Stimulated activated CD4-positive, alpha-beta T cell treated with anti-CD3 and anti-CD28 coated beads, TNF-alpha, amount 100 ng/mL, for 4 hours (primary cell): ENCODE results near the gene PCLO.
"Not testable (repeated sequence)": the region's sequence is repeated elsewhere in the genome, so short reads cannot be mapped to it uniquely, and the experiment has no call there.

Experiments
- DNase-seq, 3 experiments: peaks; one replicate each; pipeline ENCODE4 v3.0.0-alpha.2; 2020; ENCODE audit warnings: low read depth in 3 of 3

PCLO gene

DNA sequence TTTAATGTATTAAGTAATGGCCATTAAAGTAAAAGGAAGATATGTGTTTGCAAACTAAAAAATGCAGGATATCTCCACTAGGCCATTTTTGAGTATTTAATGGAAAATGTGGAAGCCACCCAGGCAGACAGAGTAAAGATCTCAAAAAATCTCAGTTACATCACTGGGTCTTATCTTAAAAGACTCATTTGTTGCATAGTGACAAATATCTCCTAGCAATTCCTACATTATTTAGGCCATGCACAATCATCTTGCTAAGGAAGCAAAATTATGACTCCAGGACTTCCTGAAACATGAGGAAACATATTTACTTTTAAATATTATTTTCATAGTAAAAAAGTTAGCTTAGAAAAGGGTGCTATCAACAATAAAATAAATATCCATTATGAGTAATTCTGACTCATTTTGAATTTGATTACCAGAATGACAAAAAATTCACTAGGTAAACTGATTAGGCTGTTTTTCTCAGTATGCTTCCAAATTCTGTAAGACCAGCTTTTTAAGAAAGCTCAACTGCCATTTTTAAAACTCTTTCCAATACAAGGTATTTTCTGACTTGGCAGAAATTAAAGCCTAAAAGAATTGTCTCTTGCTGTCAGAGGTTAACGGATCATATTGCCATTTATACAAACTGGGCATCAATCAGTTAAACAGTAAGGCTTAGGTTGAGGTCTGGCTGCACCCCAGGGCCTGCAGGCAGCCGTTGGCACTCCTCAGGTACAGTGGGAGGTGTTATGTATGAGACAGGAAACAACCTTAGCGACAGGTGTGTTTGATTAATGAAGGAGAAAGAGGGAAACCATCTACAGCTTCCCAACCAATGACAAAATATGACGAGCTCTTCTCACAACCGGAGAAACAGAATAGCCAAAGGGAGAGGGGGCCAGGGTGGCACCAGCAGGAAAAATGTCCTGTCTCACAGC, 31.8 kb downstream of the PCLO start:
- DNase-seq, result no peak

DNA sequence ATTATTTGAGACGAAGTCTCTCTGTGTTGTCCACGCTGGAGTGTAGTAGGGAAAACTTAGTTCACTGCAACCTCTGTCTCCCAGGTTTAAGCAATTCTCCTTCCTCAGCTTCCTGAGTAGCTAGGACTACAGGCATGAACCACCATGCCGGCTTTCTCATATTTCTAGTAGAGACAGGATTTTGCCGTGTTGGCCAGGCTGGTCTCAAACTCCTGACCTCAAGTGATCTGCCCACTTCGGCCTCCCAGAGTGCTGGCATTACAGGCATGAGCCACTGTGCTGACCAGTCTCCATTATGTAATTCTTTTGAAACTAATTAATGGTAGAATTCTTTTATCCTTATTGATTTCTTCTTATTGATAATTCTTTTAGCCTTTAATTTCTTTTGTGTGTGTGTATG, 32.5 kb downstream of the PCLO start:
- no peak for DNase-seq

- no peak for DNase-seq
These were observed 43.2 kb downstream of the PCLO start for GRCh38 chr7:83119494-83119893.

DNA sequence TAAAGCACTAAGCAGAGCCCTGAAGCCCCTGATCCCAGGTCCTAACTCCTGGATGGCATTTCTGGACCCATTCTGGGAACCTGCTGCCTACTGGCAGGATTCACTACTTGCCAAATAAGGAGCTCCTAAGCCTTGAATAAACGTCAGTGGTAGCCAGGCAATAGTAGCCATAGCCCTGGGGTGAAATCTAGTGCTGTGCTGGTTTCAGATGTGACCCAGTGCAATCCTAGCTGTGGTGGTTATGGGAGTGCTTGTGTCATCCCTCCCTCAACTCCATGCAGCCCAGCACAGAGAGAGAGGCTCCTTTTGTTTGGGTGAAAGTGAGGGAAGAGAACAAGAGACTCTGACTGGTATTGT, 43.7 kb downstream of the PCLO start:
- no peak for DNase-seq

GRCh38 chr7:83118347-83119025, 44.2 kb downstream of the PCLO start:
- DNase-seq, result no peak

DNA sequence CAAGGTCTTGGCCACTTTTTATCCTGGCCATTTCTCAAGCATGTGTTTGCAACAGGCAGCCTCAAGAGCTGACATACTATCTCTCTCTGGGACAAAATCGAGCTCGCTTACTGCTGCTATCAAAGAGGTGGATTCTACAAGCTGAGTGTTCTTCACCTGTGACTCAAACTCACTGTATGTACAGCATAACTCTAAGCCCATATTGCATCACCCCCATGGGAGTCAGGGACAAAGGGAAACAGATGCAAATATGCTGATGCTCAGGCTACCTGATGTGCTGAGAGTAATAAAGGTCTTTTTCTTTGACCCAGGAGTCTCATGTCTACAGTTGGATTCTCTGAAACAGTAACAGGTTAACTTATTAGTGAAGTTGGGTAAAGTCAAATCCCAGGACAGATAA, 45.2 kb downstream of the PCLO start:
- no peak for DNase-seq

DNA sequence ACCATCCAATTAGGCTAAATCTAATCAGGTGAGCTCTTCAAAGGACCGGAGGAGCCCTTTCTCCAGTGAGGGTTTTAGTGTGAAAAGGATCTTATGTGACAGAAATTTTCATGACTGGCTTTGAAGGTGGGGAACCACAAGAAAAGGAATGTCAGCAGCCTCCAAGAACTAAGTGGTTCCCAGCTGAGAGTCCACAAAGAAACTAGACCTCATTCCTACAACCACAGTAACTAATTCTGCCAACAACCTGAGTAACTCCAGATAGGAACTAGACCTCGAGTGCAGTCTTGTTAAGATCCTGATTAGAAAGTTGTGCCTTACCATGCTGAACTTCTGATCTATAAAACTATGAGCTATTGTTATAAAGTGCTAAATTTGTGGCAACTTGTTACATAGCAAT, 51.3 kb downstream of the PCLO start:
- no peak for DNase-seq

- DNase-seq, result no peak
These were observed 53.3 kb downstream of the PCLO start for GRCh38 chr7:83109352-83109751.

- no peak for DNase-seq
These were observed 56.7 kb downstream of the PCLO start for GRCh38 chr7:83105948-83106347.

DNA sequence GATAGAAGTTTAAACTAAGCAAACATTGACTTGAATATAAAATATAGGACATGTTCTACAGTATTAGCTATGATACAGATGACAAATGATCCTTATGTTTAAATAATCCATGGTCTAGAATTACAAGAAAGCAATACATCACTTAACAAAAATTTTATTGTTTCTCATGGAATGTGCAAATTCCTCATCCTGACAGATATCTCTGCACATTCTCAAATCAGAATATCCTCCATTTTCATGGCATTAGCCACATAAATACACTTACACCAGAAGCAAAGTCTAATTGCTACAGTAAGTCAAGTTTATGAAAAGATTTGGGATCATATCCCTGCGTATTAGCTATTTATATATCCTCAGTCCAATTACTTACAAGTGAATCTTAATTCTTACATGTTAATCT, 57.6 kb downstream of the PCLO start:
- DNase-seq, result no peak

GRCh38 chr7:83101530-83101929, 61.2 kb downstream of the PCLO start:
- DNase-seq, result no peak

GRCh38 chr7:83096065-83096580, 66.6 kb downstream of the PCLO start:
- DNase-seq, result no peak

DNA sequence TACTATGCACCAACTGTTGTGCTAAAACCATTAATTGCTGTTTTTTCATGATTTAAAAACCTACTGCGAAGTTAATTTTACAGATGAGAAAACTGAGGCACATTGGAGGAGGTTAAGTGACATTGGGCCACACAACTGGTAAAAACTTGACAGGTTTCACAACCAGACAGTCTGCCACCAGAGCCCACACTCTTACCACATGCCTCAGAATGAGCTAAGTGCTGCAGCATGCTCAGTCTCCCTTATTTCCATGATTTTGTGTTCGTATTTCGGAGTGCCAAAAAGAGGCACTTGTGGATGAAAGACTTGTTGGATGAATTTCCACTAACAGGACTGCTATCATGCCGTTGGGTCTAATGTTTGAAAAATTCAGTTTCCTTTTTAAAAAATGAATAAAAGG, 77.4 kb downstream of the PCLO start:
- DNase-seq, result no peak

DNA sequence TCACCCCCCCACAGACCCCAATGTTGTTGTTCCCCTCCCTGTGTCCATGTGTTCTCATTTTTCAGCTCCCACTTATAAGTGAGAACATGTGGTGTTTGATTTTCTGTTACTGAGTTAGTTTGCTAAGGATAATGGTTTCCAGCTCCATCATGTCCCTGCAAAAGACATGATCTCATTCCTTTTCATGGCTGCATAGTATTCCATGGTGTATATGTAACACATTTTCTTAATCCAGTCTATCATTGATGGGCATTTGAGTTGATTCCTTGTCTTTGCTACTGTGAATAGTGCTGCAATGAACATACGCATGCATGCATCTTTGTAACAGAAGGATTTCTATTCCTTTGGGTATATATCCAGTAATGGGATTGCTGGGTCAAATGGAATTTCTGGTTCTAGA, 82.8 kb downstream of the PCLO start:
- not testable (repeated sequence) for DNase-seq

- no peak for DNase-seq
These were observed 85.4 kb downstream of the PCLO start for GRCh38 chr7:83077328-83077727.

GRCh38 chr7:83072576-83073517, 89.8 kb downstream of the PCLO start:
- no peak for DNase-seq

- no peak for DNase-seq
These were observed 97.0 kb downstream of the PCLO start for GRCh38 chr7:83065714-83066113.

- DNase-seq, result no peak
These were observed 102.5 kb downstream of the PCLO start for GRCh38 chr7:83060218-83060617.

GRCh38 chr7:83058667-83059066, 104.0 kb downstream of the PCLO start:
- DNase-seq, result no peak

DNA sequence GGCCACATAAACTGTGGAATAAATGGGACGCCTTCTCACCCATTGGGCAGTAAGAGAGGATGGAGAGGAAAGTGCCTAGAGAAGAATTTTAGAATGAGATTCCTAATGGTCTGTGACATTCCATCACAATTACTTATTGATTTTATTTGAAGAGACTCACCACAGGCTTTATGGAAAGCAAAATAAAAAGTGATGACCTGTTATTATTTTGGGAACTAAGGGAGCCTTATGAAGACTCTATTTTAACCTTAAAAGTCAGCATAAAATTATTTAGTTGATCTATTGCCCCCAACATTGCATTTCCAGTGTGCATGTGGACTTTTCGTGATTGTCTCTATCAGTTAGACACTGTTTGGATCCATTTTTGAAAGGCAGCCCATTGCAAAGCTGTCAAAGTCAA, 107.5 kb downstream of the PCLO start:
- DNase-seq, result no peak

GRCh38 chr7:83054472-83054871, 108.2 kb downstream of the PCLO start:
- no peak for DNase-seq

- DNase-seq, result no peak
These were observed 108.7 kb downstream of the PCLO start for GRCh38 chr7:83053965-83054364.
